ENCODE results near the gene ARHGAP4.

- TF ChIP-seq CTCF (conservative IDR thresholded peaks at IDR 0.05; ENCODE audit: low read depth, low read length) (no peak), BHLHE40 (IDR thresholded peaks at IDR 0.05; ENCODE audit: low read depth, low read length) (no peak), POLR2A (IDR thresholded peaks at IDR 0.05; ENCODE audit: low read depth, low read length) (no peak), RAD21 (IDR thresholded peaks at IDR 0.05; ENCODE audit: low read length) (no peak), MXI1 (IDR thresholded peaks at IDR 0.05; ENCODE audit: borderline replicate concordance, low read depth, low read length) (no peak)
Observed at GRCh38 chrX:153906126-153906917, 19.7 kb downstream of the ARHGAP4 start.

Data from IMR-90 (cell line).